ENCODE results near the gene ATG2B. TPM values are rescaled to one million over a fixed set of nuclear protein-coding genes. Genes with fewer than 3 reads are reported as not detected.

Gene ATG2B
- polyA plus RNA-seq, 2 of the 4 experiments (the other 2 are of a cell fraction) = 7.1 to 17.0 TPM

- H3K4me3 ChIP-seq = no peak overlapping the region
- peaks cover 35% of the 10 kb centered on the region for H3K4me1 ChIP-seq
- TF ChIP-seq, protein P1, sequence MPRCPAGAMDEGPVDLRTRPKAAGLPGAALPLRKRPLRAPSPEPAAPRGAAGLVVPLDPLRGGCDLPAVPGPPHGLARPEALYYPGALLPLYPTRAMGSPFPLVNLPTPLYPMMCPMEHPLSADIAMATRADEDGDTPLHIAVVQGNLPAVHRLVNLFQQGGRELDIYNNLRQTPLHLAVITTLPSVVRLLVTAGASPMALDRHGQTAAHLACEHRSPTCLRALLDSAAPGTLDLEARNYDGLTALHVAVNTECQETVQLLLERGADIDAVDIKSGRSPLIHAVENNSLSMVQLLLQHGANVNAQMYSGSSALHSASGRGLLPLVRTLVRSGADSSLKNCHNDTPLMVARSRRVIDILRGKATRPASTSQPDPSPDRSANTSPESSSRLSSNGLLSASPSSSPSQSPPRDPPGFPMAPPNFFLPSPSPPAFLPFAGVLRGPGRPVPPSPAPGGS (IDR thresholded peaks at IDR 0.05) = no peak
- TF ChIP-seq CHD4 (IDR thresholded peaks at IDR 0.05; ENCODE audit: borderline replicate concordance) (no peak), ESRRA (IDR thresholded peaks at IDR 0.05; ENCODE audit: borderline replicate concordance, low read length) (no peak), SMC3 (IDR thresholded peaks at IDR 0.05) (no peak), USF2 (IDR thresholded peaks at IDR 0.05) (no peak), HOXA7 (CRISPR knock-in tag; IDR thresholded peaks at IDR 0.05) (no peak), HDAC2 (IDR thresholded peaks at IDR 0.05) (no peak)
- ATAC-seq = no peak
- FAIRE-seq = no peak
- no peak overlapping the region for H3K4me2 ChIP-seq
- ChIA-PET POLR2A (no interaction called here), CTCF (interaction anchor here (1.0 to 9.1 kb wide), 4 partner anchors 8 to 31 kb away, joined by 3 to 66 read pairs (median 4); no protein-coding TSS in a partner anchor)
- 79% methylated on average over 10 of the region's 10 CpGs for WGBS (ENCODE audit: missing lambda C conversion rate)
- no peak overlapping the region for H3K27ac ChIP-seq
- no peak for DNase-seq (ENCODE audit: low read depth in 1 of 2, low spot score in 1 of 2)
- no peaks in the 10 kb centered on the region for H3K9me3 ChIP-seq
Observed at GRCh38 chr14:96242126-96242525, 121.0 kb downstream of the ATG2B start.

GRCh38 chr14:96240641-96241040, 122.5 kb downstream of the ATG2B start:
- WGBS (ENCODE audit: missing lambda C conversion rate) = 69% methylated on average over 4 of the region's 18 CpGs
- no peak for FAIRE-seq
- ChIA-PET POLR2A (no interaction called here), CTCF (interaction anchor here (1.5 to 9.1 kb wide), 3 partner anchors 12 to 140 kb away, joined by 4 to 66 read pairs (median 5); no protein-coding TSS in a partner anchor)
- no peak for ATAC-seq
- Histone ChIP-seq H3K4me1 (peaks cover 20% of the 10 kb centered on the region), H3K4me3 (no peak overlapping the region), H3K27ac (no peak overlapping the region; a peak in 1 of 6 replicates), H3K4me2 (no peak overlapping the region), H3K9me3 (no peaks in the 10 kb centered on the region)
- TF ChIP-seq MYC (IDR thresholded peaks at IDR 0.05; ENCODE audit: borderline replicate concordance, low read length) (no peak), HMGXB4 (CRISPR knock-in tag; IDR thresholded peaks at IDR 0.05; ENCODE audit: borderline replicate concordance) (no peak), KDM5A (IDR thresholded peaks at IDR 0.05) (no peak), PHF8 (IDR thresholded peaks at IDR 0.05; ENCODE audit: borderline replicate concordance, low read depth) (no peak), FOSL2 (IDR thresholded peaks at IDR 0.05) (no peak), FOSL2 (CRISPR knock-in tag; IDR thresholded peaks at IDR 0.05) (no peak), MAX (IDR thresholded peaks at IDR 0.05) (no peak), RCOR1 (IDR thresholded peaks at IDR 0.05; ENCODE audit: low read depth, low read length) (no peak), GATA3 (IDR thresholded peaks at IDR 0.05; ENCODE audit: borderline replicate concordance) (no peak), HDAC2 (IDR thresholded peaks at IDR 0.05) (no peak), RAD21 (conservative IDR thresholded peaks at IDR 0.05 in 1 of 2, IDR thresholded peaks at IDR 0.05 in 1 of 2) (no peak), POLR2A (IDR thresholded peaks at IDR 0.05; ENCODE audit: low read length) (no peak), FOSB (CRISPR knock-in tag; IDR thresholded peaks at IDR 0.05) (no peak), ELK1 (IDR thresholded peaks at IDR 0.05; ENCODE audit: low read depth, low read length) (no peak), CTCF (IDR thresholded peaks at IDR 0.05) (no peak), CBX8 (IDR thresholded peaks at IDR 0.05) (no peak)
- TF ChIP-seq, protein P2, sequence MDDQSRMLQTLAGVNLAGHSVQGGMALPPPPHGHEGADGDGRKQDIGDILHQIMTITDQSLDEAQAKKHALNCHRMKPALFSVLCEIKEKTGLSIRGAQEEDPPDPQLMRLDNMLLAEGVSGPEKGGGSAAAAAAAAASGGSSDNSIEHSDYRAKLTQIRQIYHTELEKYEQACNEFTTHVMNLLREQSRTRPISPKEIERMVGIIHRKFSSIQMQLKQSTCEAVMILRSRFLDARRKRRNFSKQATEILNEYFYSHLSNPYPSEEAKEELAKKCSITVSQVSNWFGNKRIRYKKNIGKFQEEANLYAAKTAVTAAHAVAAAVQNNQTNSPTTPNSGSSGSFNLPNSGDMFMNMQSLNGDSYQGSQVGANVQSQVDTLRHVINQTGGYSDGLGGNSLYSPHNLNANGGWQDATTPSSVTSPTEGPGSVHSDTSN (IDR thresholded peaks at IDR 0.05) = no peak
- DNase-seq (ENCODE audit: low read depth in 1 of 2, low spot score in 1 of 2) = no peak
